Common myeloid progenitor, CD34-positive (primary cell): Measurements from ENCODE around the gene CACNA1G.

ENCODE experiments used
- CTCF ChIA-PET: fragments of 350-600 bp; sonication (Branson Sonifier 250); formaldehyde crosslinking; loops from one replicate; lab custom pipeline; 2021; ENCODE audit warnings: antibody characterized with exemption; lab: Charles Lee
- POLR2A ChIA-PET: fragments of 350-600 bp; sonication (Branson Sonifier 250); formaldehyde crosslinking; loops from one replicate; lab custom pipeline; 2021; ENCODE audit warnings: antibody characterized with exemption; lab: Charles Lee
- DNase-seq, 3 donors: peaks; one replicate each; pipeline versions ENCODE4 v3.0.0 to v3.0.0-alpha.2; 2013
- H3K27ac ChIP-seq, 2 experiments: 1 replicate in 1 of 2; 2 replicates in 1 of 2; pipeline ENCODE4 v1.7.0; 2013; ENCODE audit warnings: inconsistent platforms in 2 of 2, low read length in 2 of 2, mild to moderate bottlenecking in 2 of 2, low read depth in 1 of 2, moderate library complexity in 1 of 2; ENCODE audit not compliant: severe bottlenecking in 2 of 2, insufficient read depth in 1 of 2, poor library complexity in 1 of 2
- H3K27me3 ChIP-seq, 5 experiments: replicated peaks in 2 of 5; 1 replicate in 3 of 5; 2 replicates in 2 of 5; pipeline versions ENCODE4 v1.6.1 to v1.7.0; 2013; ENCODE audit warnings: low read length in 4 of 5, mild to moderate bottlenecking in 2 of 5, moderate library complexity in 2 of 5, inconsistent platforms in 1 of 5; ENCODE audit not compliant: insufficient read depth in 5 of 5, control insufficient read depth in 4 of 5
- H3K36me3 ChIP-seq, 4 experiments: 1 replicate in 2 of 4; 2 replicates in 2 of 4; pipeline versions ENCODE4 v1.6.1 to v1.7.0; 2013; ENCODE audit warnings: low read length in 3 of 4, control low read depth in 1 of 4, mild to moderate bottlenecking in 1 of 4; ENCODE audit not compliant: control insufficient read depth in 4 of 4, insufficient read depth in 4 of 4
- H3K4me1 ChIP-seq, 4 experiments: 1 replicate in 3 of 4; 2 replicates in 1 of 4; pipeline versions ENCODE4 v1.6.1 to v1.7.1; 2013; ENCODE audit warnings: low read length in 3 of 4, mild to moderate bottlenecking in 3 of 4, control low read depth in 1 of 4, inconsistent platforms in 1 of 4, moderate library complexity in 1 of 4; ENCODE audit not compliant: control insufficient read depth in 4 of 4, insufficient read depth in 4 of 4; ENCODE audit errors: control extremely low read depth in 1 of 4
- H3K4me3 ChIP-seq, 7 experiments: 1 replicate in 4 of 7; 2 replicates in 3 of 7; pipeline versions ENCODE4 v1.5.1 to v1.7.0; 2013; ENCODE audit warnings: mild to moderate bottlenecking in 7 of 7, low read length in 6 of 7, moderate library complexity in 6 of 7, inconsistent platforms in 2 of 7, low read depth in 2 of 7, control low read depth in 1 of 7; ENCODE audit not compliant: insufficient read depth in 4 of 7, control insufficient read depth in 1 of 7; ENCODE audit errors: extremely low read depth in 1 of 7
- H3K9me3 ChIP-seq, 5 experiments: 1 replicate in 4 of 5; 2 replicates in 1 of 5; pipeline versions ENCODE4 v1.6.1 to v1.7.1; 2013; ENCODE audit warnings: low read length in 4 of 5, mild to moderate bottlenecking in 2 of 5, inconsistent platforms in 1 of 5, low read depth in 1 of 5, moderate library complexity in 1 of 5; ENCODE audit not compliant: control insufficient read depth in 4 of 5, insufficient read depth in 2 of 5; ENCODE audit errors: control extremely low read depth in 1 of 5
- WGBS: methylation state at CpG from one replicate; pipeline ENCODE4 v1.1.5; 2013; ENCODE audit not compliant: insufficient coverage; 5-methylcytosine and 5-hydroxymethylcytosine counted together

CACNA1G gene

GRCh38 chr17:50612281-50612680, 51.8 kb downstream of the CACNA1G start:
- Histone ChIP-seq H3K27me3 (peaks cover 0 to 2% (median 0%) of the 10 kb centered on the region in 5 experiments), H3K9me3 (no peaks in the 10 kb centered on the region), H3K36me3 (no peaks in the 10 kb centered on the region), H3K4me1 (peaks cover 0 to 20% (median 16%) of the 10 kb centered on the region in 4 experiments), H3K27ac (no peak overlapping the region), H3K4me3 (no peak overlapping the region)
- CTCF ChIA-PET = interaction anchor here (0.5 to 20.1 kb wide), 4 partner anchors 12 to 63 kb away, joined by 3 to 325 read pairs (median 18); partner anchors contain the start of gene SPATA20
- POLR2A ChIA-PET = no interaction called here
- no peak for DNase-seq
- 99% methylated on average over 10 of the region's 12 CpGs for WGBS

DNA sequence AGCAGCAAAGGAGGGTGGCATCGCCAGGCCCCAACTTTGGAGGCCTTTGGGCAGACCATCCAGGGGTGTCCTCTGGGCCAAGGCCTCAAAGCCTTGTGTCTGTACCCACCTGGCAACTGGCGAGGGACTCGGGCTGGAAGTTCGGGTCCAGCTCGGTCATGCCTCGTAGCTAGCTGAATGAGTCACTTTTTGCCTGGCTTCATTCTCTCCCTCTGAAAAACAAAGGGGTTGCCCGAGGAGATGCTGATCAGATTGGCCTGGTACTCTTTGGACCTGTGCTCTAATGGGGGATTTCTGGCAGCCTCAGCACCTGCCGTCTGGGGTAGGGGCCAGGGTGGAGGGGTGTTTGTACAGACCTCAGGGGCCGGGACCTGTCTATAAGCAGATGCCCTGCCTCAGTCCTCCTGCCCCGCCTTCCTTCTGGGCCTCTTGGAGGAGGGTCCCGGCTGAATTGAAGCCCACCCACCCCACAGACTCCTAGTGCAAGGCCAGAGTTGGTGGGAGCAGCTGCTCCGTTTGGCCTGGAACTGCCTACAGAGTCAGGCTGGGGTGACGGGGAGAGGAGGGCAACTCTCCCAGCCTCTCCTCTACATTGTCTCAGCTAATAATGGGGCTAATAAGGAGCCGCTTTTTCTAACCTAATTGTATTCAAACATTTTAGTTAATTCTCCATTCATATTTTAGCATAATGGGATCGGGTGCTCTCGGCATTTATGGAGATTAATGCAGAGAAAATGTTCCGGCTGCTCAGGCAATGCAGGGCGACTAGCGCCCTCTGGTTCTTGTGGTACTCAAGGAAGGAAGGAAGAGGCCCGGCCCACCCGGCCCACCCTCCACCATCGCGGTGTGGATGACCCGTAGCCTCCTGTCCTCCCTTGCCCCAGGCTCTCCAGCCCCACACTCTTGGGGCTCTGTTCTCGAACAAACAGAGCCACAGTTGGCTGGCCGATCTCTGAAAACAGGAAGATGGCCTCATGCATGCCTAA, 52.8 kb downstream of the CACNA1G start:
- peak overlapping the region in 2 of 7 experiments; percentile 13 to 39 for H3K4me3 ChIP-seq
- CTCF ChIA-PET = interaction anchor here (0.5 to 20.1 kb wide), 6 partner anchors 11 to 64 kb away, joined by 3 to 325 read pairs (median 6); partner anchors contain the start of gene SPATA20
- 51% methylated on average over 16 of the region's 26 CpGs for WGBS
- H3K4me1 ChIP-seq = peaks cover 0 to 21% (median 16%) of the 10 kb centered on the region in 4 experiments
- H3K36me3 ChIP-seq = no peaks in the 10 kb centered on the region
- peak in 2 of 3 donors; percentile 37 to 39 for DNase-seq
- peaks cover 0 to 2% (median 0%) of the 10 kb centered on the region in 5 experiments for H3K27me3 ChIP-seq
- POLR2A ChIA-PET = interaction anchor here (0.7 kb wide), 1 partner anchor 71 kb away, joined by 3 read pairs; no protein-coding TSS in a partner anchor
- H3K9me3 ChIP-seq = no peaks in the 10 kb centered on the region
- no peak overlapping the region for H3K27ac ChIP-seq

DNA sequence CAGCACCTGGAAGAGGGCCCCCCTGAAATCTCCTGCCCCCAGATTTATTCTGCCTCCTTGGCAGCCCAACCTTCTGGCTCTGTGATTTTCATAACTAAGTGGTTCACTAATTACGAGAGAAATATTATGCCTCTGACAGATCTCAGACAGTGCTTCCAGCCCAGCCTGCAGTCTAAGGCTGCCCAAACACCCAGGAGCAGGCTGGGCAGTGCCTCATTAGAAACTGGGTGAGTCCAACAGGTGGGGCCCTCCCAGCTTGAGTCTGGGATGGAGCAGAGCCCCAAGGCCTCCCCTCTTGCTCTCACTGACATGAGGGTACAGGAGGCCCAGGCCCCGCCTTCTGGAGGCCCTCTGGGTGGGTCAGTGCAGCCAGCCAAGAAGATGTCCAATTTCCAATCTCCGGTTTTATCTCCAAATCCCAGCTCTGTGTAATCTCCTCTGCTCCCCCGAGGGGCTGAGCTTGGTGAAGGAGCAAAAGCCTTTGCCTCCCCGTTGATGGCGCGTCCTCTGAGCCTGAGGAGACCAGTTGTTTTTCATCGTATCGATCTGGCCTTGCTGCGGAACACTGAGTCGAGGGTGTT, 54.0 kb downstream of the CACNA1G start:
- WGBS = 78% methylated on average over 11 of the region's 11 CpGs

GRCh38 chr17:50615828-50616227, 55.3 kb downstream of the CACNA1G start:
- no peak for DNase-seq
- CTCF ChIA-PET = interaction anchor here (1.0 to 20.1 kb wide), 4 partner anchors 9 to 67 kb away, joined by 3 to 325 read pairs (median 16); partner anchors contain the start of gene SPATA20

More for the DNA sequence above, 54.0 kb downstream of the CACNA1G start:
- POLR2A ChIA-PET = no interaction called here
- no peaks in the 10 kb centered on the region for H3K36me3 ChIP-seq
- H3K4me1 ChIP-seq = peaks cover 0 to 33% (median 20%) of the 10 kb centered on the region in 4 experiments
- H3K27ac ChIP-seq = no peak overlapping the region
- H3K9me3 ChIP-seq = no peaks in the 10 kb centered on the region
- no peak for DNase-seq
- no peak overlapping the region for H3K4me3 ChIP-seq
- H3K27me3 ChIP-seq = no peaks in the 10 kb centered on the region
- CTCF ChIA-PET = interaction anchor here (0.7 to 20.1 kb wide), 4 partner anchors 10 to 66 kb away, joined by 3 to 325 read pairs (median 18); partner anchors contain the start of gene SPATA20

GRCh38 chr17:50618300-50618699, 57.8 kb downstream of the CACNA1G start:
- POLR2A ChIA-PET = no interaction called here
- 96% methylated on average over 4 of the region's 4 CpGs for WGBS
- no peak overlapping the region for H3K27ac ChIP-seq

More at GRCh38 chr17:50615828-50616227, 55.3 kb downstream of the CACNA1G start:
- H3K9me3 ChIP-seq = no peaks in the 10 kb centered on the region
- 96% methylated on average over 5 of the region's 7 CpGs for WGBS
- H3K36me3 ChIP-seq = no peaks in the 10 kb centered on the region
- H3K4me3 ChIP-seq = no peak overlapping the region
- H3K27me3 ChIP-seq = peaks cover 0 to 2% (median 0%) of the 10 kb centered on the region in 5 experiments
- H3K4me1 ChIP-seq = peaks cover 0 to 46% (median 20%) of the 10 kb centered on the region in 4 experiments
- POLR2A ChIA-PET = no interaction called here
- H3K27ac ChIP-seq = no peak overlapping the region

GRCh38 chr17:50618941-50619340, 58.4 kb downstream of the CACNA1G start:
- Histone ChIP-seq H3K36me3 (no peaks in the 10 kb centered on the region), H3K9me3 (no peaks in the 10 kb centered on the region), H3K4me3 (no peak overlapping the region), H3K4me1 (peaks cover 0 to 39% (median 11%) of the 10 kb centered on the region in 4 experiments), H3K27ac (no peak overlapping the region), H3K27me3 (peaks cover 0 to 11% (median 0%) of the 10 kb centered on the region in 5 experiments)
- ChIA-PET POLR2A (no interaction called here), CTCF (interaction anchor here (0.5 to 20.1 kb wide), 5 partner anchors 9 to 137 kb away, joined by 3 to 325 read pairs (median 7); partner anchors contain the start of gene SPATA20)
- peak in 1 of 3 donors; percentile 44 for DNase-seq
- 89% methylated on average over 9 of the region's 11 CpGs for WGBS

More at GRCh38 chr17:50618300-50618699, 57.8 kb downstream of the CACNA1G start:
- Histone ChIP-seq H3K36me3 (no peaks in the 10 kb centered on the region), H3K4me1 (peaks cover 0 to 46% (median 17%) of the 10 kb centered on the region in 4 experiments), H3K9me3 (no peaks in the 10 kb centered on the region), H3K27me3 (peaks cover 0 to 11% (median 0%) of the 10 kb centered on the region in 5 experiments), H3K4me3 (no peak overlapping the region)
- CTCF ChIA-PET = interaction anchor here (1.4 to 20.1 kb wide), 4 partner anchors 10 to 136 kb away, joined by 3 to 325 read pairs (median 7); partner anchors contain the start of gene SPATA20
- no peak for DNase-seq
